ENCODE results near the gene MRC1. TPM values are rescaled to one million over a fixed set of nuclear protein-coding genes. Genes with fewer than 3 reads are reported as not detected.
A peak's percentile ranks its signal among the peaks of the same experiment; 100 is the strongest.

Gene MRC1
- polyA plus RNA-seq, 3 donors = 0.11 to 0.41 (median 0.34) TPM

GRCh38 chr10:17871036-17871435, 61.9 kb downstream of the MRC1 start:
- no CpG with 5 or more reads among the region's 6 CpGs for WGBS (ENCODE audit: insufficient coverage)
- DNase-seq = no peak
- H3K9ac ChIP-seq (ENCODE audit: insufficient read depth, low read length, poor library complexity, severe bottlenecking) = no peak overlapping the region
- no peaks in the 10 kb centered on the region for H3K36me3 Mint-ChIP-seq
- no peaks in the 10 kb centered on the region for H3K27me3 Mint-ChIP-seq (ENCODE audit: low read depth in 3 of 3)
- peaks cover 19% of the 10 kb centered on the region for H3K4me1 Mint-ChIP-seq
- H2AFZ ChIP-seq (ENCODE audit: insufficient read depth, low read depth, low read length, poor library complexity, severe bottlenecking) = no peak overlapping the region
- H3K4me3 ChIP-seq (replicated peaks in 1 of 3; ENCODE audit: low read depth in 2 of 3, low read length in 3 of 3) = no peak overlapping the region
- H3K27ac Mint-ChIP-seq = no peak overlapping the region
- H3K79me2 ChIP-seq (ENCODE audit: insufficient read depth, low read length) = no peaks in the 10 kb centered on the region
- H3K27ac ChIP-seq (ENCODE audit: low read depth in 1 of 2, low read length in 2 of 2) = no peak overlapping the region
- TF ChIP-seq CTCF (IDR thresholded peaks at IDR 0.05) = no peak
- no peaks in the 10 kb centered on the region for H3K27me3 ChIP-seq (ENCODE audit: control insufficient read depth in 2 of 2, insufficient read depth in 2 of 2, low read length in 2 of 2)
- no peaks in the 10 kb centered on the region for H4K20me1 ChIP-seq (ENCODE audit: insufficient read depth, low read length)
- peaks cover 2 to 6% (median 3%) of the 10 kb centered on the region in 7 donors for H3K9me3 Mint-ChIP-seq
- intact Hi-C loops (cut with micrococcal nuclease) = no loop called here
- H3K4me3 Mint-ChIP-seq = no peak overlapping the region
- no peaks in the 10 kb centered on the region for H3K9me3 ChIP-seq (replicated peaks in 1 of 2; ENCODE audit: control insufficient read depth in 1 of 2, insufficient read depth in 1 of 2, low read length in 2 of 2)
- H3K4me2 ChIP-seq (replicated peaks; ENCODE audit: extremely low read depth, low read length, poor library complexity, severe bottlenecking) = no peak overlapping the region
- H3K36me3 ChIP-seq (replicated peaks in 1 of 2; ENCODE audit: control insufficient read depth in 1 of 2, insufficient read depth in 2 of 2, low read length in 2 of 2) = no peaks in the 10 kb centered on the region
- H3K4me1 ChIP-seq (ENCODE audit: control insufficient read depth in 1 of 2, insufficient read depth in 2 of 2, low read length in 2 of 2) = peaks cover 9 to 10% of the 10 kb centered on the region in 2 donors

GRCh38 chr10:17872191-17873091, 63.3 kb downstream of the MRC1 start:
- Mint-ChIP-seq H3K27me3 (ENCODE audit: low read depth in 3 of 3) (no peaks in the 10 kb centered on the region), H3K27ac (no peak overlapping the region), H3K36me3 (no peaks in the 10 kb centered on the region), H3K4me3 (no peak overlapping the region), H3K4me1 (peaks cover 18% of the 10 kb centered on the region), H3K9me3 (peaks cover 0 to 2% (median 0%) of the 10 kb centered on the region in 7 donors)
- DNase-seq = peak; percentile 3 to 37 (median 24)
- no peak overlapping the region for H3K27ac ChIP-seq (ENCODE audit: low read depth in 1 of 2, low read length in 2 of 2)
- H3K4me2 ChIP-seq (replicated peaks; ENCODE audit: extremely low read depth, low read length, poor library complexity, severe bottlenecking) = no peak overlapping the region
- H3K9ac ChIP-seq (ENCODE audit: insufficient read depth, low read length, poor library complexity, severe bottlenecking) = no peak overlapping the region
- H3K27me3 ChIP-seq (ENCODE audit: control insufficient read depth in 2 of 2, insufficient read depth in 2 of 2, low read length in 2 of 2) = no peaks in the 10 kb centered on the region
- no peaks in the 10 kb centered on the region for H3K9me3 ChIP-seq (replicated peaks in 1 of 2; ENCODE audit: control insufficient read depth in 1 of 2, insufficient read depth in 1 of 2, low read length in 2 of 2)
- peaks cover 9 to 10% of the 10 kb centered on the region in 2 donors for H3K4me1 ChIP-seq (ENCODE audit: control insufficient read depth in 1 of 2, insufficient read depth in 2 of 2, low read length in 2 of 2)
- WGBS (ENCODE audit: insufficient coverage) = 88% methylated on average over 4 of the region's 8 CpGs
- no peaks in the 10 kb centered on the region for H3K36me3 ChIP-seq (replicated peaks in 1 of 2; ENCODE audit: control insufficient read depth in 1 of 2, insufficient read depth in 2 of 2, low read length in 2 of 2)
- H2AFZ ChIP-seq (ENCODE audit: insufficient read depth, low read depth, low read length, poor library complexity, severe bottlenecking) = no peak overlapping the region
- no peak overlapping the region for H3K4me3 ChIP-seq (replicated peaks in 1 of 3; ENCODE audit: low read depth in 2 of 3, low read length in 3 of 3)
- intact Hi-C loops (cut with micrococcal nuclease) = loop anchor here in 1 of 2 donors (2.0 kb wide), 1 partner anchor 264 kb away; no protein-coding TSS in a partner anchor
- no peaks in the 10 kb centered on the region for H3K79me2 ChIP-seq (ENCODE audit: insufficient read depth, low read length)
- TF ChIP-seq CTCF (IDR thresholded peaks at IDR 0.05) = peak; percentile 68
- no peaks in the 10 kb centered on the region for H4K20me1 ChIP-seq (ENCODE audit: insufficient read depth, low read length)

Data from CD14-positive monocyte (primary cell).